HL-60 (cell line): ENCODE data around the gene TBC1D14.

Source experiments
- TF ChIP-seq, protein P1 (sequence below): IDR thresholded peaks from one replicate; pipeline ENCODE4 v1.5.1; 2011; ENCODE audit warnings: low read length, control low read depth, inconsistent platforms; ENCODE audit not compliant: insufficient read depth
- TF ChIP-seq, protein P2 (sequence below): IDR thresholded peaks from 2 replicates; pipeline ENCODE4 v1.6.1; 2012; ENCODE audit warnings: low read depth; ENCODE audit not compliant: insufficient replicate concordance

DNA sequence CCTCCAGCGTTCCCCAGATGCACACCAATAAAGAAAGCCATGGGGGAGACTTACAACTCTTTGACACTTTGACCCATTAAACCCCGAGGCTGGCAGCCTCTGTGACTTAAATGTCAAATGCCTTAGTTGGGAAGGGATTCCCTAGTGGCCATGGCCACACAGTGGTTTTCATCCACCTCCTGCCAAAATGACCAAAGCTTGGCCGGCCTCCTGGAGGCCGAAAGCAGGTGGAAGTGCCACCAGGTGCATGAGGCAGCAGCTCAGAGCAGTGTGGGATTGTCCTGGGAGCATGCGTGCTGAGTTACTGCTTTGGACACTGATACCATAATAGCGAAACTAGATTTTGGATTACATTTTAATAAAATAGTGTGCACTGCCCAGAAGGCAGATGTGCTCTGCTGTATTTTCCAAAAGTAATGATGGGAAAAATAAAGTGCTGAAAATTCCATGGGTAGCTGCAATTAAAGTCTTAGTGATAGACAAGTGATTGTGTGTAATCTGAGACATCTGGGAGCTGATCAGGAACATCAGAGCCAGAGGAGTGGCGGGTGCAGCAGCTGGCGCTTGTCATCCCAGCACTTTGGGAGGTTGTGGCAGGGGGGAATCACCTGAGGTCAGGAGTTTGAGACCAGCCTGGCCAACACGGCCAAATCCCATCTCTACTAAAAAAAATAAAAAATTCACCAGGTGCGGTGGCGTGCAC is 93.7 kb downstream of the TBC1D14 start:
- TF ChIP-seq, protein P1, sequence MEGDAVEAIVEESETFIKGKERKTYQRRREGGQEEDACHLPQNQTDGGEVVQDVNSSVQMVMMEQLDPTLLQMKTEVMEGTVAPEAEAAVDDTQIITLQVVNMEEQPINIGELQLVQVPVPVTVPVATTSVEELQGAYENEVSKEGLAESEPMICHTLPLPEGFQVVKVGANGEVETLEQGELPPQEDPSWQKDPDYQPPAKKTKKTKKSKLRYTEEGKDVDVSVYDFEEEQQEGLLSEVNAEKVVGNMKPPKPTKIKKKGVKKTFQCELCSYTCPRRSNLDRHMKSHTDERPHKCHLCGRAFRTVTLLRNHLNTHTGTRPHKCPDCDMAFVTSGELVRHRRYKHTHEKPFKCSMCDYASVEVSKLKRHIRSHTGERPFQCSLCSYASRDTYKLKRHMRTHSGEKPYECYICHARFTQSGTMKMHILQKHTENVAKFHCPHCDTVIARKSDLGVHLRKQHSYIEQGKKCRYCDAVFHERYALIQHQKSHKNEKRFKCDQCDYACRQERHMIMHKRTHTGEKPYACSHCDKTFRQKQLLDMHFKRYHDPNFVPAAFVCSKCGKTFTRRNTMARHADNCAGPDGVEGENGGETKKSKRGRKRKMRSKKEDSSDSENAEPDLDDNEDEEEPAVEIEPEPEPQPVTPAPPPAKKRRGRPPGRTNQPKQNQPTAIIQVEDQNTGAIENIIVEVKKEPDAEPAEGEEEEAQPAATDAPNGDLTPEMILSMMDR = no peak
- TF ChIP-seq, protein P2, sequence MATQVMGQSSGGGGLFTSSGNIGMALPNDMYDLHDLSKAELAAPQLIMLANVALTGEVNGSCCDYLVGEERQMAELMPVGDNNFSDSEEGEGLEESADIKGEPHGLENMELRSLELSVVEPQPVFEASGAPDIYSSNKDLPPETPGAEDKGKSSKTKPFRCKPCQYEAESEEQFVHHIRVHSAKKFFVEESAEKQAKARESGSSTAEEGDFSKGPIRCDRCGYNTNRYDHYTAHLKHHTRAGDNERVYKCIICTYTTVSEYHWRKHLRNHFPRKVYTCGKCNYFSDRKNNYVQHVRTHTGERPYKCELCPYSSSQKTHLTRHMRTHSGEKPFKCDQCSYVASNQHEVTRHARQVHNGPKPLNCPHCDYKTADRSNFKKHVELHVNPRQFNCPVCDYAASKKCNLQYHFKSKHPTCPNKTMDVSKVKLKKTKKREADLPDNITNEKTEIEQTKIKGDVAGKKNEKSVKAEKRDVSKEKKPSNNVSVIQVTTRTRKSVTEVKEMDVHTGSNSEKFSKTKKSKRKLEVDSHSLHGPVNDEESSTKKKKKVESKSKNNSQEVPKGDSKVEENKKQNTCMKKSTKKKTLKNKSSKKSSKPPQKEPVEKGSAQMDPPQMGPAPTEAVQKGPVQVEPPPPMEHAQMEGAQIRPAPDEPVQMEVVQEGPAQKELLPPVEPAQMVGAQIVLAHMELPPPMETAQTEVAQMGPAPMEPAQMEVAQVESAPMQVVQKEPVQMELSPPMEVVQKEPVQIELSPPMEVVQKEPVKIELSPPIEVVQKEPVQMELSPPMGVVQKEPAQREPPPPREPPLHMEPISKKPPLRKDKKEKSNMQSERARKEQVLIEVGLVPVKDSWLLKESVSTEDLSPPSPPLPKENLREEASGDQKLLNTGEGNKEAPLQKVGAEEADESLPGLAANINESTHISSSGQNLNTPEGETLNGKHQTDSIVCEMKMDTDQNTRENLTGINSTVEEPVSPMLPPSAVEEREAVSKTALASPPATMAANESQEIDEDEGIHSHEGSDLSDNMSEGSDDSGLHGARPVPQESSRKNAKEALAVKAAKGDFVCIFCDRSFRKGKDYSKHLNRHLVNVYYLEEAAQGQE = no peak
